Stomach (tissue), 4 donors: ENCODE data around the gene PSEN1.

Experiments used
- CTCF ChIP-seq, 7 experiments: fragments of 450-650 bp in 4 of 7; fragments of 200-600 bp in 3 of 7; sonication (generic) in 3 of 7; IDR thresholded peaks; one replicate each; pipeline ENCODE4 v1.5.1; 2016 to 2019; ENCODE audit warnings: antibody characterized with exemption in 7 of 7, control low read depth in 2 of 7, mild to moderate bottlenecking in 1 of 7
- EP300 ChIP-seq: sonication (generic); formaldehyde crosslinking; IDR thresholded peaks from one replicate; pipeline ENCODE4 v1.6.1; 2017; ENCODE audit warnings: antibody characterized with exemption

GRCh38 chr14:73133795-73134194 is 2.5 kb upstream of the PSEN1 start:
- no peak for TF ChIP-seq CTCF (IDR thresholded peaks at IDR 0.05)
- TF ChIP-seq EP300, result no peak
